HG03045 (cell line): ENCODE data around the gene ACYP1.

Experiments used
- ATAC-seq: cut with Tn5 transposase; IDR thresholded peaks from one replicate; pipeline ENCODE4 v1.9.1; 2021; ENCODE audit warnings: mild to moderate bottlenecking, moderate library complexity; ENCODE audit not compliant: unreplicated experiment

Gene ACYP1

DNA sequence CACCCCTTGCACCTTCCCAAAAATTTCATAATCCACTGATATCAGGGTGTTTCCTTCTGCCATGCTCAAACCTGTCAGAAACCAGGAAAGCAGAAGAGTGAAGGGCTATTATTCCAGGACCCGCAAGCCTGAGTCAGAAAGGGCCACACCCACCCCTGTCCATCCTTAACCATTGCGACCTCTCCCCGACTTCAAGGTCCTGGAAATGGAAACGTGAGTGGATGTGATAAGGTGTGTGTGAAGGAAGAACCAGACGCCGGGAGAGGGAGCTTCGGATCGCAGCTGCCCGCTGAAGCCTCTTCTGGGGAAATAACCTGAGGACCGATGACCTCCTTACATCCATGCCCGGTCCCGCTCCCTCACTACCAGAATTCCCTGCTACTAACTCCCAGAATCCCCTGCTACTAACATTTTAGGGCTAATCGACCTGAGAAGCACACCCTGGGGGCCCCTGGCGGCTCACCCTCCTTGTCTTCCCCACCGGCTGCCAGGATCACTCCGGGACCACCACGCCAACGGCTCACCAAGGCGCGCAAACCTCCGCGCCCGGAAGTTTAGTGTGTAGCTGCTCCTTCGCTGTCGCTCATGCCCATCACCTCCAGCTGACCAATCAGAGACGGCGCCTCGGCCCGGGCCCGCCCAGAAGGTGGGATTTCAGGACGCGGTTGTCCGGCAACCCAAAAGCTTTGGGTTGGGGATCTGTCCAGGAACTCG lies at the start of gene ACYP1:
TSS of gene ACYP1 (minus strand) at position 534 of the 714 bp plus-strand sequence. CDS start at position 63, 471 bp downstream.
- ATAC-seq = peak; percentile 96

DNA sequence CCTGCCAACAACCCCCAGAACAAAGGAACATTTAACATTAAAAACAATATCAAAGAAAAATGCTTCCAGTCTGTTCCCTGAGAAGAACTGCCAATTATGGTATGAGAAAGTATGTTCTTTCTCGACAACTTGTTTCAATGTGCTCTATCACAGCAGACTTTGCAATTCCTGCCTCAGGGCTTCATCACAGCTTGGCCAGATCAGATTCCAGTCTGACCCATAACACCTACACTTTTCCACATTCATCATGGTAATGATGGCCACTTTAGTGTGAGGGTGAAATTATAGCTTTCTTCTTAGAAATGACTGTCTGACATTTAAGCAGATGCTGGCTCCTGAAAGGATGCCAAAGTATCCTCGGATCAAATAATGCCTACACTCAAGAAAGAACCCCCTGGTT lies 46.1 kb upstream of the ACYP1 start:
- ATAC-seq = no peak

DNA sequence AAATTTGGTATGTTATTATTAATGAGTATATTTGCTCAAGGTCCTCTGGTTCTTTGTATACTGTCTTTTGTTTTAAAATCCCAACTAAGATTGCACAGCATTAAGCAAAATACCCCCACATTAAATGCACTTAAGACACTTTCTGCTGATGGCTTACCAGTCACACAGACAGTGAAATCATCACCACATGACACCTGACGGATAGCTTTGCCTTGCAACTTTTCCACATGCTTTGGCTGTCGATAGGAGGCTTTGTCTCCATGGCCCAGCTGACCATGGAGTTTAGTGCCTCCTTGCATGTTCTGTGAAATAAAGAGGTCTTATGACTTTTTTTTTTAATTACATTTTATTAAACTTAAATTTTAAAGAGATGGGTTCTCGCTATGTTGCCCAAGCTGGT lies 43.4 kb upstream of the ACYP1 start:
- no peak for ATAC-seq

GRCh38 chr14:75101491-75101890 lies 37.7 kb upstream of the ACYP1 start:
- no peak for ATAC-seq

DNA sequence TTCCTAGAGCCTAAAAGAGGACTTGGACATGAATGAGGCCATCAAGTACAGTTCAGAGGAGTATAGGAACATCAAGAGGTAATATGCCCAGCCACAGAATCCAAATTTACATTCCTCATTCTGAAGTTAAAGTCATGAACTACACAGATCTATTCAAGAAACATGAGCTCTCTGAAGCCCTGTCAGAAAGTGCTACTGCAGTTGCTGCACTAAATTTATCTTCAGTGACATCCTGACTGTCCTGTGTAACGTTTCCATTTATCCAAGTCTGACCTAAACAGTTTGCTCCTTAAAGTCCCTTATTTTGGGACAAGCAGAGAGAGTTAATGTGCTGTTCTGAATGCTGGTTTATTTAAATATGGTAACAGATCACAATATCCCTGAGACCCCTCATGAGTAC lies 34.9 kb upstream of the ACYP1 start:
- no peak for ATAC-seq

DNA sequence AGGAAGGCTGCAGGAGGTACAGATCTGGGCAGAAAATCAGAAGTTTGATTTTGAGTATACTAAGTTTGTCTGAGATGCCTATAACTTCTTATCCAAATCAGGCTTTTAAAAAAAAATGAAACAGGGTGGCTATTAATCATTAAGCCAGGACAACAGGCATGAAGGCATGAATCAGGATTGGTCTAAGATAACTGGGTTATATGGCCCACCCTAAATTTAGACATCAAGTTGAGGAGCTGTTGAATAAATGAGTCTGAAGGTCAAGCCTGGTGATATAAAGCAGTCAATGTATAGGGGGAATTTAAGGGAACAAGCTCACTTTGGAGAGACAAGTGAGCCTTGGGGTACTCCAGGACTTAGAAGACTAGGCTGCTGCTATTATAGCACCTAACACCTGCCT lies 34.4 kb upstream of the ACYP1 start:
- no peak for ATAC-seq

DNA sequence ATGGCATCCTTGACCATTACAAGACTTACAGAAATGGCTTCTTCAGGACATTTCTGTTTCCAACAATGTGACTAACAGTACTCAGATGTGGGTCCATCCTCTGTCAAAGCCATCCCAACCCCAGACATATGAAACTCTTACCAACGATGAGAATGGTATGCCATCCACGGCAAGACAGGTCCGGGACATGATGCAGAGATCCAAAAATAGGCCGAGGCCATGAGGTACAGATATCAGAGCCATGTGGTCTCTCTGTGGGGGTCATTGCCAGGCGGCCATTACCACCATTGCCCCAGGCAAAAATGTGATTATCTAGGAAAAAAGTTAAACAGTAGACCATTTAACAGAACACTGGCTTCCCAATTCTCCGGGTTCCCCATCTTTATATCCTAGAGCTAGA lies 33.1 kb upstream of the ACYP1 start:
- ATAC-seq = no peak

DNA sequence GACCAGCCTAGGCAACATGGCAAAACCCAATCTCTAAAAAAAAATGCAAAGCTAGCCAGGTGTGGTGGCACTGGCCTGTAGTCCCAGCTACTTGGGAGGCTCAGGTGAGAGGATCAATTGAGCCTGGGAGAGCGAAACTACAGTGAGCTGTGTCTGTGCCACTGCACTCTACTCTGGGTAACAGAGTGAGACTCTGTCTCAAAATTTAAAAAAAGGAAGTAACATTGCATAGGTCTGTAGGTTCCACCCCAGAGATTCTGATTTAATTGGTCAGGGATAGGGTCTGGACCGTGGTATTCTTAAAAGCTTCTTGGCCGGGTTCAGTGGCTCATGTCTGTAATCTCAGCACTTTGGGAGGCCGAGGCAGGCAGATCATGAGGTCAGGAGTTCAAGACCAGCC lies 31.9 kb upstream of the ACYP1 start:
- no peak for ATAC-seq

DNA sequence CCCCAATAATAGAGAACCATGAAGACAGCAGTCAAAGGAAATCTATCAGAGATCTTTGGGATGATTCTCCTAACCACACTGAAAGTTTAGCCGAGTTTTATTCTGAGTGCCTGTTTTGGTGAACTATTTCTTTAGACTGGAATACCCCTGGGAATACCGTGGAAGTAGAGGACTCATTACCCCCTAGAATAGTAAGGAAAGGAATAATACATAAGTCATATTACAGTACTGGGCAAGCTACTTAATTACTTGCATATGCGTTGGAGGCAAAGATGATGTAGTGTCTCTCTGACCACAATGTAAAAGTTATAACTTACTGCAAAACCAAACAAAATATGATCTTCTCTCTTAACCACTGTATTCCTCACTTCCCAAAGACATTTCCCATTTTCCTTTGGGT lies 31.1 kb upstream of the ACYP1 start:
- no peak for ATAC-seq

DNA sequence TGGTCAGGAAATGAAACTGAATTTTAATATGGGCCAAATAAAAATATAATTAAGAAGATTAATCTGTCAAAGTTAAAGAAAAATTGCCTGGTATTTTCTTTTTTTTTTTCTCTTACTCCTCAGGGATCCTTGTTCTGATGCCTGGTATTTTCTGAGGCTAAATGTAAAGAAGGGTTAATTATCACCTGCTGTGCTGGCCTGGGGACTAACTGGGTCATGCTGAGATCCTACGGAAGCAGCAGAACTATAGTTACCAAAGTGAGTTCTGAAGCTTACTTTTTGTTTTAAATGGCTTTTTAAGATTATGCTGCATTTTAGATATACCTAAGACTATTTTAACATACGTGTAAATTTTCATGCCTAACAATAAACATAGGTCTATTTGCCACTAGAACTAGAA lies 28.9 kb upstream of the ACYP1 start:
- ATAC-seq = no peak

DNA sequence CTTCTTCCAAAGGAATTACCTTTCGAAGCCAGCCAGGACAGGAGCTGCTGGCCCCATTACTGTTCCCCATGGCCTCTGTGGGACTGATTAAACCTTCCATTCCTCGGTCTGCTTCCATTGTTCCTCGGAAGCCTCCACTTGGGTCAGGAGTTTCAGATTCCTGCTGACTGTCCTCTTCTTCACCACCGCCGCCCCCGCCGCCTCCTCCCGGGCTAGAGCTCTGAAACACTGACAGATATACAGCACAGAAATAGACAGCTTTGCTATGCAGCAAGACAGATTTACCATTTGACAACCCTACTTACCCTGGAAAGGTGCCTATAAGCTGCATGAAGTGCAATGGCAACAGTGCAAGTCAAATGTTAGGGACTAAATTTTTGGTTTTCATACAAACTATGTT lies 27.4 kb upstream of the ACYP1 start:
- no peak for ATAC-seq

DNA sequence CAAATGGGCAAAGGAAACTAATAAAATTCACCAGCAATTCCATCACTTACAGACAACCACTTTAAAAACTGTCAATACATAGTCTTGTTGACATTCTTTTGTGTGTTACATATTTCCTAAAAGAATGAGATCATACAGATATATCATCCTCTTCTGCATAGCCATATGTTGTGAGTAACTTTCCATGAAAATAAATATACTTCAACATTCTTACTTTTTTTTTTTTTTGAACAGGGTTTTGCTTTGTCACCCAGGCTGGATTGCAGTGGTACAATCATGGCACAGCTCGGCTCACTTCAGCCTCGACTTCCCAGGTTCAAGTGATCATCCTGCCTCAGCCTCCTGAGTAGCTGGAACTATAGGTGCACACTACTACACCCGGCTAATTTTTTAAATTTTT lies 26.5 kb upstream of the ACYP1 start:
- no peak for ATAC-seq

- no peak for ATAC-seq
Observed at GRCh38 chr14:75088566-75089373, 24.9 kb upstream of the ACYP1 start.

DNA sequence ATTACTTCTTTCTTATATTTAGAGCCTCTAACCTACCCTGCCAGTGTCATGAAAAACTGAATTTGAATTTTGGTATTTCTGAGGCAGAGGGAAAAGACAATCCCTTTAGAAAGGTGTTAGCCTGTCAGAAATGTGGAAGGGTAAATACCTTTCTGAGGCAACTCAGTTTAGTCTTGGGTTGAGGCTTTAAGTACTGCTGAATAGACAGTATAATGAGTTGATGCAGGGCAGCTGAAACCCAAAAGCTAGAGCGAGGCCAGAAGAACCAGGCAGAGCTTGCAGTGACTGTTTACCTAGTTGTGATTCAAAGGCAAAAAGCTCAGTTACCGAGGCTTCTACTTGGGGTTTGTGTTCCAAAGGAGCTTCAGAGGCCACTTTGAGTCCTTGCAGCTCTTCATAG lies 24.3 kb upstream of the ACYP1 start:
- ATAC-seq = no peak

DNA sequence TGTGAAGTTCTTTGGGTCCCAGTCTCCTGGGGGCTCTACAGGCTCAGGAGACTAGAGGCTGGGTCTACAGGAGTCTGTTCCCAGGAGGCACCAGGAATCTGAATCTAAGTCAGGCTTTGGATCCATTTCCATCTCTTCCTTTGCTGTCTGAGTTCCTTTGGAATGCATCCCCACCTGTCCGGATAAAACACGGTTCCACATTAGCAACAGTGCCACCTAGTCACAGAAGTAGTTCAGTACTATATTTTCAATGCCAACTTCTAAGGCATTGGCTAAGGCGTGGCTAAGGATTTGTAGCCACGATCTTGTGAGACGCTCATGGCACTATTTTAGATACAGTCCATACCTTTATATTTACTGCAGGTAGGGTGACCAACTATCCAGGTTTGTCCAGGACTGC lies 20.7 kb upstream of the ACYP1 start:
- no peak for ATAC-seq

DNA sequence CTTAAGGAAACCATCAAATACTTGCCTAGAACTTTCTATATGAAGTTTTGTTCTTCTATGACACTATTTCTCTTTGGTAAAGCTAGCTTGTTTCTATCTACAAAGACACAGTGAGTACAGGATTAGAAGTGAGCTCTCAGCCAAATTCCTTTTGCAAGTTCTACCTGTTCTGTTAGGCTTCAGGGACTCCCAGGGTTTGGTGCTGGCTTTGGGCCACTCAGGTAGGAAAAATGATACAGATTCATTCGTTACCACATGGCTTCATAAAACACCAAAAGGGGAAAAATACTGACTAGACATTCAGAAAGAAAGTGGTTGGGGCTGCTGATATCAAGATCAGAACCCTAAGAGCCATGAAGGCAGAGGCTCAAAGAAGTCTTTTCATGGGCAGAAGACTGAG lies 19.4 kb upstream of the ACYP1 start:
- ATAC-seq = no peak

GRCh38 chr14:75081660-75082229 lies 17.9 kb upstream of the ACYP1 start:
- no peak for ATAC-seq

GRCh38 chr14:75079521-75079920 lies 15.7 kb upstream of the ACYP1 start:
- ATAC-seq = no peak

GRCh38 chr14:75077794-75078193 lies 14.0 kb upstream of the ACYP1 start:
- ATAC-seq = no peak

GRCh38 chr14:75070383-75070782 lies 6.6 kb upstream of the ACYP1 start:
- no peak for ATAC-seq

GRCh38 chr14:75069811-75070145 lies 6.0 kb upstream of the ACYP1 start:
- no peak for ATAC-seq

GRCh38 chr14:75069121-75069810 lies 5.4 kb upstream of the ACYP1 start, which contains the start of gene ZC2HC1C:
TSS of gene ZC2HC1C (plus strand) at chr14:75069641. CDS start at chr14:75070574, 933 bp downstream.
- peak; percentile 75 for ATAC-seq
